ENCODE results near the gene EDAR.

EDAR gene

DNA sequence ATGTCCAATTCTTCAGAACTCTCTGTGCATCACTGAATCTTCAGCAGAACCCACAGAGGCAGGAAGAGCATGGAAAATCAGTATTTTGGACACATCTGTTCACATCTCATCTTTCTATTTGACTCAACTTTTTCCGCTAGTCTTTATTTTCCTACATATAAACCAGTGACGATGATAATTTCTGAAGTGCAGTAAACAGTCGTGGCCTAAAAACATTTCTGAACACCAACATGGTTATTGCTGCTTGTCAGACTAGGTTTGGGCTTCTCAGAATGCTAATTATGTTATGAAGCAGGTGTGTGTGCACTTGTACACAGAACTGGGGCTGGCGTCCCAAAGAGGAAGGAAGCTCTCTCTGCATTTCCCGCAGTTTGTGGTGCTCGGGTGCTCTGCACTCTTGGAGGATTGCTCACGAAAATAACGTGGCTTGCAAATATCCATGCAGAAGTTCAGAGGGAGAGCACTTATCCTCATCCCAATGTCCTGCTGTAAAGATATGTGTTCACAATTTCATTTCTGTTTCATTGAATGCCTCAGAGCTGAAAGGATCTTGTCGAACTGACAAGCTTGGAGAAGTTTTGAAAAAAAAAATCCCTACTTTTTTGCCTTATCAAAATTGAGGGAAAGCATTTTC is 50.8 kb downstream of the EDAR start:
- H3K36me3 ChIP-seq (ENCODE audit: control insufficient read depth, insufficient read depth, low read length): no peaks in the 10 kb centered on the region
- no peak overlapping the region for H3K4me3 ChIP-seq (ENCODE audit: low read depth, low read length)
- H3K27me3 ChIP-seq (ENCODE audit: control insufficient read depth, insufficient read depth, low read length): no peaks in the 10 kb centered on the region
- H3K9me3 ChIP-seq (ENCODE audit: control insufficient read depth, insufficient read depth, low read length): no peaks in the 10 kb centered on the region
- no peak overlapping the region for H3K9ac ChIP-seq (ENCODE audit: low read depth, low read length)
- no peak overlapping the region for H3K27ac ChIP-seq (ENCODE audit: low read depth, low read length)
- peaks cover 16% of the 10 kb centered on the region for H3K4me1 ChIP-seq (ENCODE audit: control insufficient read depth, insufficient read depth, low read length)

DNA sequence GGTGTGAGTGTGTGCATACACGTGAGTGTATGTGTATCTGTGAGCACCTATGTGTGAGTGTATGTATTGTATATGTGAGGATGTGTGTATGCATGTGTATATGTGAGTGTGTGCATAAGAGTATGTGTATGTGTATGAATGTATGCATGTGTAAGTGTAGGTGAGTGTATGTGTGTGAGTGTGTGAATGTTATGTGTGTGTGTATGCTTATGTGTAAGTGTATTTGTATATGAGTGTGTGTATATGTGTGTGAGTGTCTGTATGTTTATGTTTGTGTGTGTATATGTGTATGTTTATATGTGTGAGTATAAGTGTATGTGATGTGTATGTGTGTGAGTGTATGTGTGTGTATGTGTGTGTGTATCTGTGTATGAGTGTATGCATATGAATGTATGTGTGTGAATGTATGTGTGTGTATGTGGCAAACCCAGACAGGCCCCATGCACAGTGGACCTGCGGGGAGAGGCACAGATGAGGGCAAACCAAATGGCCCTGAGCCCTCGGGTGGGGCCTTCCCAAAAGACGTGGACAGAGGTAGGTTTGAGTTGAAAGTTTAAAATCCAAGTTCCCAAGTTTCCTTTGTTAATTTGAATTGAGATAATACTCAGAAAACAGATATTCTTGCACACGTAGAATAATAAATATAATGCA is 51.5 kb downstream of the EDAR start:
- no peak overlapping the region for H3K9ac ChIP-seq (ENCODE audit: low read depth, low read length)
- H3K36me3 ChIP-seq (ENCODE audit: control insufficient read depth, insufficient read depth, low read length): no peaks in the 10 kb centered on the region
- no peak overlapping the region for H3K27ac ChIP-seq (ENCODE audit: low read depth, low read length)
- H3K9me3 ChIP-seq (ENCODE audit: control insufficient read depth, insufficient read depth, low read length): no peaks in the 10 kb centered on the region
- H3K4me3 ChIP-seq (ENCODE audit: low read depth, low read length): no peak overlapping the region
- no peaks in the 10 kb centered on the region for H3K27me3 ChIP-seq (ENCODE audit: control insufficient read depth, insufficient read depth, low read length)
- peaks cover 16% of the 10 kb centered on the region for H3K4me1 ChIP-seq (ENCODE audit: control insufficient read depth, insufficient read depth, low read length)

DNA sequence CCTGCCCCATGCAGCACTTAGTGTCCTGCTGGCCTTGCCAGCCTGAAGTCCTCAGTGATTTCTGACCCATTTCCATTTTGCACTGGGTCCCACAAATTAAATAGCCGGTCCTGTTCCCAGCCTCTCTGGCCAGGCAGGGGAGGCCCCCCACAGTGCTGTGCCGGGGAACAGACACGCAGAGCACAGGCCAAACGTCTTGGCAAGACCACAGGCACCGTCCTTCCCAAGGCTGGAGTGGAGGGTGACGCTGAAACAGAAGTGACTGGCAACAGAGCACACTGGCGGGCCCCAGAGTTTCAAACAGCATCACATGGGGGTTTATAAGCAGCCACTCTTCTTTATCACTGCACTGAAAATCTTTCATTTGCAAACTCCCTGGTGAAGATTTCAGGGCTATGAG is 52.2 kb downstream of the EDAR start:
- Histone ChIP-seq H3K4me1 (ENCODE audit: control insufficient read depth, insufficient read depth, low read length) (peaks cover 16% of the 10 kb centered on the region), H3K27ac (ENCODE audit: low read depth, low read length) (no peak overlapping the region), H3K36me3 (ENCODE audit: control insufficient read depth, insufficient read depth, low read length) (no peaks in the 10 kb centered on the region), H3K27me3 (ENCODE audit: control insufficient read depth, insufficient read depth, low read length) (no peaks in the 10 kb centered on the region), H3K9me3 (ENCODE audit: control insufficient read depth, insufficient read depth, low read length) (no peaks in the 10 kb centered on the region), H3K4me3 (ENCODE audit: low read depth, low read length) (no peak overlapping the region), H3K9ac (ENCODE audit: low read depth, low read length) (no peak overlapping the region)

DNA sequence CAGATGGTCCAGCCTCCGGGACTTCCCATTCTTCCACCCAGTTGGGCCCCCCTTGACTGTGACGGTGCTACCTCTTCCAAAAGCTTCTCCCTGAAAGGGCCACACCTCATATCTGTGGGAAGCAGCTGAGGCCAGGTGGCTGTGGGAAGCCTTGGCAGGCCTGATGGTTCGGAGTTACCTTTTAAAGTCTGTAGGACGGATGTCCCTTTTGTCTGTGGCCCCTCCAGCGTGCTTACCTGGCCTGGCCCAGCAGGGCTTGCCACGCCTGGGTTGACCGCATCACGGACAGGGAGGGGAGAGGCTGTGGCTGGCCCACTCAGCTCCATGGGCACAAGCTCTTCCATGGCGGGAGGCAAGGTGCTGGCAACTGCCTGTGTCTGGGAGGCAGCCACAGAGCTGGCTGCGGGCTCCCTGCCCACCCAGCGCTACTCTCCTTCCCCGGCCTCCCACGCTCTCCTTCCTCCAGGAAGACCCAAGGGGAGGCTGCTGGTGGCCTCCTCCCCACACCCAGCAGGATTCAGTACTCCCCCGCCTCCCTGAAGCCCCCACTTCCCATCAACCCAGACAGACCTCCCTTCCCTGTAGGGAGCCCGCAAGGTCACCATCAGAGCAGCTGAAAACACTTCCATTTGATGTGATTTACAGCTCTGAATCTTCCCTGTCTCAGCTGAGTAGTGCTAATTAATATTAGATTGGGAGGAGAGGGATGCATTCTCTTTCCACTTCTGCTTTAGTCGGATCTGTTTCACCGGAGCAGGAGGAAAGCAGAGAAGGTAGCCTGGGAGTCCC is 52.8 kb downstream of the EDAR start:
- H3K27me3 ChIP-seq (ENCODE audit: control insufficient read depth, insufficient read depth, low read length): no peaks in the 10 kb centered on the region
- no peaks in the 10 kb centered on the region for H3K36me3 ChIP-seq (ENCODE audit: control insufficient read depth, insufficient read depth, low read length)

DNA sequence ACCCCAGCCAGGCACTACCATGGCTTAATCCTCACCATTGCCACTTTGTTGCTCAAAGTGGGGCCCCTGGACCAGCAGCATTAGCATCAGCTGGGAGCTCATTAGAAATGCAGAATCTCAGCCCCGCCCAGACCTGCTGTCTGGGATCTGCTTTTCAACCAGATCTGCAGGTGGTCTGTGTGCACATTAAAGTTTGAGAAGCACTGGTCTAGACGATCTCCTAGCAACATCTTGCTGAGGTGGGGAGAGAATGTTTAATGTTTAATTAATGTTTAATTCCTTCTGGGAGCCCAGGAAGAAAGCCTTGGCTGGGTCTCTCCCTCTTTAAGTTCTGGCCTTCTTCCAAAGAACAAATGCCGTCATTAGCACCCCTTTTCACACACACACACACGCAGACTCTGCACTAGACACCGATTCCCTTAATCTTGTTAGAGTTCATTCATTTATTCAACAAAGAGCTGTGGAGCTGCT is 53.7 kb downstream of the EDAR start:
- Histone ChIP-seq H3K4me3 (ENCODE audit: low read depth, low read length) (no peak overlapping the region), H3K27me3 (ENCODE audit: control insufficient read depth, insufficient read depth, low read length) (no peaks in the 10 kb centered on the region), H3K9ac (ENCODE audit: low read depth, low read length) (no peak overlapping the region), H3K27ac (ENCODE audit: low read depth, low read length) (no peak overlapping the region), H3K36me3 (ENCODE audit: control insufficient read depth, insufficient read depth, low read length) (no peaks in the 10 kb centered on the region), H3K9me3 (ENCODE audit: control insufficient read depth, insufficient read depth, low read length) (no peaks in the 10 kb centered on the region), H3K4me1 (ENCODE audit: control insufficient read depth, insufficient read depth, low read length) (peaks cover 16% of the 10 kb centered on the region)

More for the DNA sequence above, 52.8 kb downstream of the EDAR start:
- no peak overlapping the region for H3K9ac ChIP-seq (ENCODE audit: low read depth, low read length)
- H3K27ac ChIP-seq (ENCODE audit: low read depth, low read length): no peak overlapping the region
- H3K4me1 ChIP-seq (ENCODE audit: control insufficient read depth, insufficient read depth, low read length): peaks cover 16% of the 10 kb centered on the region
- H3K4me3 ChIP-seq (ENCODE audit: low read depth, low read length): no peak overlapping the region
- no peaks in the 10 kb centered on the region for H3K9me3 ChIP-seq (ENCODE audit: control insufficient read depth, insufficient read depth, low read length)

DNA sequence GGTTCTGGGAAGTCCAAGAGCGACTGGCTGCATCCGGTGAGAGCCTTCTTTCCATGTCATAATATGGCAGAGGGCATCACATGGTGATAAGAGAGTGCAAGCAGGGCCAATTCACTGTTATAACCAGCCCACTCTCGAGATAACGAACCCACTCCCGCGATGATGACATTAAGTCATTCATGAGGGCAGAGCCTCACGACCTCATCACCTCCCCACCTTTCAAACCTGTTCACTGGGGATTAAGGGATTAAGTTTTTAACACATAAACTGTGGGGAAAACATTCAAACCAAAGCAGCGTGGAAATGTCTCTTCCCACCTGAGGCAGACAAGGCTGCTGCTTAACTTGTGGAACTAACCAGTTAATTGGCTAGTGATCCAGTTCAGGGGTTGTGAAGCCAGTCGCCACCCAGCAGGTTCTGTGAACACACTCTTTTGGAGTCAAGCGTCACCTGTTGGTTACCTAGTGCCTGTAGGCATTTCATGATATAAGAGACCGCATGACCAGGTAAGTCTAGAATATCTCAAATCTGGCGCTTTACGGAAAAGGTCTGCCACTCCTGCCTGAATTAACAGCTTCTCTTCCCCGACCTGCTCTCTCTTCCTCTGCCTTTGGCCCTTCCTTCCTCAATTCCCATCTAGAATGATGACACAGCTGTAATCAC is 54.3 kb downstream of the EDAR start:
- Histone ChIP-seq H3K9me3 (ENCODE audit: control insufficient read depth, insufficient read depth, low read length) (no peaks in the 10 kb centered on the region), H3K9ac (ENCODE audit: low read depth, low read length) (no peak overlapping the region), H3K4me3 (ENCODE audit: low read depth, low read length) (no peak overlapping the region), H3K36me3 (ENCODE audit: control insufficient read depth, insufficient read depth, low read length) (no peaks in the 10 kb centered on the region), H3K4me1 (ENCODE audit: control insufficient read depth, insufficient read depth, low read length) (peaks cover 16% of the 10 kb centered on the region), H3K27me3 (ENCODE audit: control insufficient read depth, insufficient read depth, low read length) (no peaks in the 10 kb centered on the region), H3K27ac (ENCODE audit: low read depth, low read length) (no peak overlapping the region)

DNA sequence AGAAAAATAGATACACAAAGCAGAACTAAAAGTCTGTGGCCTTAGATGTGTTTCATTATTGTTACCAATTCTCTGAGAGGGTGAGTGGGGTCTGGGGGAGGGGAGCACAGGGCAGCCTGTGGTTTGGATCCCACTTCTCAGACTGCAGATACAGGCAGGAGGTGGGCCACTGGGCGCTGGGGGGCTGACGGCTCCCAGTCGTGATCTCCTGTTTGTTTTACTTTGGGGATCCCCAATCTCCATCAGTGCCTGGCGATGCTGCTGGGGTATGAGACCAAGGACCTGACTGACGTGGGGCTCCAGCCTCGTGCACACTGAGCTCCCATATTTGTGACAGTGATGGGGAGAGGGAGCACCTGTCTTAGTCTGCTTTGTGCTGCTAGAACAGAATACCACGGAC is 54.9 kb downstream of the EDAR start:
- H3K27ac ChIP-seq (ENCODE audit: low read depth, low read length): no peak overlapping the region
- H3K9ac ChIP-seq (ENCODE audit: low read depth, low read length): no peak overlapping the region
- peaks cover 16% of the 10 kb centered on the region for H3K4me1 ChIP-seq (ENCODE audit: control insufficient read depth, insufficient read depth, low read length)
- H3K27me3 ChIP-seq (ENCODE audit: control insufficient read depth, insufficient read depth, low read length): no peaks in the 10 kb centered on the region
- no peaks in the 10 kb centered on the region for H3K36me3 ChIP-seq (ENCODE audit: control insufficient read depth, insufficient read depth, low read length)
- H3K4me3 ChIP-seq (ENCODE audit: low read depth, low read length): no peak overlapping the region
- H3K9me3 ChIP-seq (ENCODE audit: control insufficient read depth, insufficient read depth, low read length): no peaks in the 10 kb centered on the region

DNA sequence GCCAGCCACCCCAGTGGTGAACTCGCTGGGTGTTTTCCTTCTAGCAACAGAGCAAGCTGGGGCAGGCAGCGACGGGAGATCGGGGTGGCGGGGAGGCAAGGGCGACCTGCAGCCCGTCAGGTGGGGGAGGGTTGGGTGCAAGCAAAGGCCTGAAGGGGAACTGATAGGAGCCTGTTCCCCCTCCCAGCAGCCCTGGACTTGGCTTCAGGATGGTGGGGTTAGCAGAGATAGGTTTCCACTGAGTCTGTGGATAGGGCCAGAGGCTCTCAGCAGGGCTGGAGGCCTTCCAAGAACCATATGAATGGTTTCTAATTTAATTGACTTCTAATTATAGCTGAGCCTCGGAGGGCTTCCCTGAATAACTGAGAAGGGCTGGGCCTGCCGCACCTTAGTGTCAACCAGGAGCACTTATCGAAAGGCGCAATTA is 55.3 kb downstream of the EDAR start:
- no peak overlapping the region for H3K9ac ChIP-seq (ENCODE audit: low read depth, low read length)
- no peaks in the 10 kb centered on the region for H3K9me3 ChIP-seq (ENCODE audit: control insufficient read depth, insufficient read depth, low read length)
- no peak overlapping the region for H3K4me3 ChIP-seq (ENCODE audit: low read depth, low read length)
- no peak overlapping the region for H3K27ac ChIP-seq (ENCODE audit: low read depth, low read length)
- H3K36me3 ChIP-seq (ENCODE audit: control insufficient read depth, insufficient read depth, low read length): no peaks in the 10 kb centered on the region
- peaks cover 16% of the 10 kb centered on the region for H3K4me1 ChIP-seq (ENCODE audit: control insufficient read depth, insufficient read depth, low read length)
- H3K27me3 ChIP-seq (ENCODE audit: control insufficient read depth, insufficient read depth, low read length): no peaks in the 10 kb centered on the region

DNA sequence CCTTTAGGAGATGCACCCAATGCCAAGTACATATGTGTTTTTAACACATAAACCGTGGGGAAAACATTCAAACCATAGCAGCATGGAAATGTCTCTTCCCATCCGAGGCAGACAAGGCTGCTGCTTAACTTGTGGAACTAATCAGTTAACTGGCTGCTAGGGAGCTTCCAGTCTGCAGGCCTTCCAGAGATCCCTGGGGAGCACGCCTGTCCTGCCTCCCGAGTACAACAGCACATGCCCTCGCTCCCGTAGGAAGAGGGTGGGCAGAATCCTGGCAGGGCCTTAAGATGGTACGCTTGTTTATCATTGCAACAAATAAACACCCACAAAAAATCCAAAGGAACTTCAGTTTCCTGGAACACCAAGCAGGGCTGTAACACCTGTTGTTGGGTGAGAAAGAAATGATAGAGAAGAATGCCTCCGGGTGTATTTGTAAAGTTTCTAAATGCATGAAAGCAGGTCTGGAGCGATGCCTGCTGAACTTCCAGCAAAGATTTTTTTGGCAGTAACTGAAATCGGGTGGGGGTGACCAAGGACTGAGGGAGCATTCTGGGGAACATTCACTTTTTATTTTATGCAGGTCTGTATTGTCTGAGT is 56.2 kb downstream of the EDAR start:
- Histone ChIP-seq H3K9me3 (ENCODE audit: control insufficient read depth, insufficient read depth, low read length) (no peaks in the 10 kb centered on the region), H3K4me1 (ENCODE audit: control insufficient read depth, insufficient read depth, low read length) (peaks cover 16% of the 10 kb centered on the region), H3K36me3 (ENCODE audit: control insufficient read depth, insufficient read depth, low read length) (no peaks in the 10 kb centered on the region), H3K9ac (ENCODE audit: low read depth, low read length) (no peak overlapping the region), H3K27ac (ENCODE audit: low read depth, low read length) (no peak overlapping the region), H3K4me3 (ENCODE audit: low read depth, low read length) (no peak overlapping the region), H3K27me3 (ENCODE audit: control insufficient read depth, insufficient read depth, low read length) (no peaks in the 10 kb centered on the region)

DNA sequence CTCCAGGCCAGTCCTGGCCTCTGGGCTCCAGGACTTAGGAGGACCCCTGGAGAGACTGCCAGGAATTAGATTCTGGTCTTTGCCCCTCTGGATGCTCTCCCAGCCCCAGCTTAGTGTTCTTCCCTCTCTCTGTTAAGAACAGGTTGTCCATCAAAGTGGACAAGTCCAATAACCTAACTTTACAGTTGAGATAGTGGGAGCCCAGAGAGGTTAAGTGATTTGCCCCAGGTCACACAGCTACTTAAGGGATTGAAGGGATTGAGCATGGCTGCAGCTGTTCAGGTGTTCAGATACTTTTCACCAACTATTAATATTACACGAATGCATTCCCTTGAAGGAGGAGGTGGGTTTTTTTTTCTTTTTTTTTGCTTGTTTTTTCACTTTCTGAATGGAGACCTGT is 57.6 kb downstream of the EDAR start:
- no peak overlapping the region for H3K27ac ChIP-seq (ENCODE audit: low read depth, low read length)
- H3K9me3 ChIP-seq (ENCODE audit: control insufficient read depth, insufficient read depth, low read length): no peaks in the 10 kb centered on the region
- H3K4me1 ChIP-seq (ENCODE audit: control insufficient read depth, insufficient read depth, low read length): peaks cover 16% of the 10 kb centered on the region
- no peaks in the 10 kb centered on the region for H3K36me3 ChIP-seq (ENCODE audit: control insufficient read depth, insufficient read depth, low read length)
- no peak overlapping the region for H3K9ac ChIP-seq (ENCODE audit: low read depth, low read length)
- H3K4me3 ChIP-seq (ENCODE audit: low read depth, low read length): no peak overlapping the region
- H3K27me3 ChIP-seq (ENCODE audit: control insufficient read depth, insufficient read depth, low read length): no peaks in the 10 kb centered on the region

Data from HUES48 (cell line).